ENCODE results near the gene TCFL5.
"Not testable (repeated sequence)": the region's sequence is repeated elsewhere in the genome, so short reads cannot be mapped to it uniquely, and the experiment has no call there.

Gene TCFL5

GRCh38 chr20:62854121-62854520 is 7.5 kb downstream of the TCFL5 start:
- Histone ChIP-seq H3K36me3 (ENCODE audit: control insufficient read depth, insufficient read depth, low read length) (no peaks in the 10 kb centered on the region), H3K27ac (no peak overlapping the region)
- no peak for TF ChIP-seq CTCF (IDR thresholded peaks at IDR 0.05)

GRCh38 chr20:62853304-62853703 is 8.3 kb downstream of the TCFL5 start:
- H3K4me3 ChIP-seq (ENCODE audit: low read depth, low read length); H3K4me1 ChIP-seq; H3K27ac ChIP-seq; H3K36me3 ChIP-seq (ENCODE audit: control insufficient read depth, insufficient read depth, low read length); H3K79me2 ChIP-seq; H3K27me3 ChIP-seq (ENCODE audit: control insufficient read depth, insufficient read depth, low read length); H3K9ac ChIP-seq; H3K4me2 ChIP-seq (ENCODE audit: low read length); H2AFZ ChIP-seq; H3K9me3 ChIP-seq (ENCODE audit: control insufficient read depth, low read length): not testable (repeated sequence)

More at GRCh38 chr20:62854121-62854520, 7.5 kb downstream of the TCFL5 start:
- Histone ChIP-seq H3K4me2 (ENCODE audit: low read length) (no peak overlapping the region), H3K27me3 (ENCODE audit: control insufficient read depth, insufficient read depth, low read length) (no peaks in the 10 kb centered on the region), H2AFZ (no peak overlapping the region), H3K79me2 (no peaks in the 10 kb centered on the region), H3K9ac (no peak overlapping the region), H3K9me3 (ENCODE audit: control insufficient read depth, low read length) (no peaks in the 10 kb centered on the region), H3K4me1 (no peaks in the 10 kb centered on the region), H3K4me3 (ENCODE audit: low read depth, low read length) (no peak overlapping the region)

GRCh38 chr20:62852841-62853240 is 8.8 kb downstream of the TCFL5 start:
- no peaks in the 10 kb centered on the region for H3K79me2 ChIP-seq
- no peak overlapping the region for H2AFZ ChIP-seq
- no peak overlapping the region for H3K4me3 ChIP-seq (ENCODE audit: low read depth, low read length)
- no peaks in the 10 kb centered on the region for H3K27me3 ChIP-seq (ENCODE audit: control insufficient read depth, insufficient read depth, low read length)
- TF ChIP-seq CTCF (IDR thresholded peaks at IDR 0.05), result no peak
- H3K36me3 ChIP-seq (ENCODE audit: control insufficient read depth, insufficient read depth, low read length), result no peaks in the 10 kb centered on the region
- no peak overlapping the region for H3K4me2 ChIP-seq (ENCODE audit: low read length)
- H3K4me1 ChIP-seq, result no peaks in the 10 kb centered on the region
- no peak overlapping the region for H3K9ac ChIP-seq
- no peak overlapping the region for H3K27ac ChIP-seq
- H3K9me3 ChIP-seq (ENCODE audit: control insufficient read depth, low read length), result no peaks in the 10 kb centered on the region

- no peak for TF ChIP-seq CTCF (IDR thresholded peaks at IDR 0.05)
- Histone ChIP-seq H3K9ac (no peak overlapping the region), H3K4me2 (ENCODE audit: low read length) (no peak overlapping the region), H3K4me1 (no peaks in the 10 kb centered on the region), H3K27me3 (ENCODE audit: control insufficient read depth, insufficient read depth, low read length) (no peaks in the 10 kb centered on the region), H3K27ac (no peak overlapping the region), H2AFZ (no peak overlapping the region), H3K36me3 (ENCODE audit: control insufficient read depth, insufficient read depth, low read length) (no peaks in the 10 kb centered on the region), H3K4me3 (ENCODE audit: low read depth, low read length) (no peak overlapping the region), H3K9me3 (ENCODE audit: control insufficient read depth, low read length) (no peaks in the 10 kb centered on the region), H3K79me2 (no peaks in the 10 kb centered on the region)
Measured at GRCh38 chr20:62852196-62852595, 9.4 kb downstream of the TCFL5 start.

- Histone ChIP-seq H3K27ac (no peak overlapping the region), H2AFZ (no peak overlapping the region), H3K9me3 (ENCODE audit: control insufficient read depth, low read length) (no peaks in the 10 kb centered on the region), H3K4me1 (no peaks in the 10 kb centered on the region), H3K9ac (no peak overlapping the region), H3K36me3 (ENCODE audit: control insufficient read depth, insufficient read depth, low read length) (no peaks in the 10 kb centered on the region), H3K4me3 (ENCODE audit: low read depth, low read length) (no peak overlapping the region), H3K4me2 (ENCODE audit: low read length) (no peak overlapping the region), H3K79me2 (no peaks in the 10 kb centered on the region), H3K27me3 (ENCODE audit: control insufficient read depth, insufficient read depth, low read length) (no peaks in the 10 kb centered on the region)
- TF ChIP-seq CTCF (IDR thresholded peaks at IDR 0.05), result no peak
Measured at GRCh38 chr20:62850333-62850974, 11.2 kb downstream of the TCFL5 start.

Data from parathyroid adenoma (tissue), 2 donors.